Breast epithelium (tissue), 3 donors: ENCODE measurements around the gene FBXL13.

Experiments used
- CTCF ChIP-seq, 3 donors: fragments of 450-650 bp; IDR thresholded peaks; one replicate each; pipeline ENCODE4 v1.5.1; 2016 to 2017; ENCODE audit warnings: antibody characterized with exemption in 3 of 3, mild to moderate bottlenecking in 3 of 3, moderate library complexity in 3 of 3
- POLR2A ChIP-seq: fragments of 450-650 bp; IDR thresholded peaks from one replicate; pipeline ENCODE4 v1.6.1; 2016; ENCODE audit warnings: antibody characterized with exemption, mild to moderate bottlenecking, moderate library complexity
- POLR2AphosphoS5 ChIP-seq, 3 donors: sonication (generic); formaldehyde crosslinking; IDR thresholded peaks; one replicate each; pipeline ENCODE4 v1.6.1; 2017; ENCODE audit warnings: antibody characterized with exemption in 3 of 3

GRCh38 chr7:102845346-102845745, 229.2 kb downstream of the FBXL13 start:
- TF ChIP-seq POLR2AphosphoS5 (IDR thresholded peaks at IDR 0.05) (no peak), CTCF (IDR thresholded peaks at IDR 0.05) (no peak), POLR2A (no peak)
